ENCODE data around the gene TFDP1.

GRCh38 chr13:113598481-113598880, 13.9 kb downstream of the TFDP1 start:
- no peak for TF ChIP-seq CTCF (IDR thresholded peaks at IDR 0.05)
- no peak for TF ChIP-seq POLR2A (IDR thresholded peaks at IDR 0.05)
- no peak for TF ChIP-seq POLR2AphosphoS5 (IDR thresholded peaks at IDR 0.05)

Measured in sigmoid colon (tissue), 4 donors.